ENCODE results near the gene CDH16. TPM values are rescaled to one million over a fixed set of nuclear protein-coding genes. Genes with fewer than 3 reads are reported as not detected.

The CDH16 gene
- polyA plus RNA-seq, 6 donors from 2014 or later, result not detected

DNA sequence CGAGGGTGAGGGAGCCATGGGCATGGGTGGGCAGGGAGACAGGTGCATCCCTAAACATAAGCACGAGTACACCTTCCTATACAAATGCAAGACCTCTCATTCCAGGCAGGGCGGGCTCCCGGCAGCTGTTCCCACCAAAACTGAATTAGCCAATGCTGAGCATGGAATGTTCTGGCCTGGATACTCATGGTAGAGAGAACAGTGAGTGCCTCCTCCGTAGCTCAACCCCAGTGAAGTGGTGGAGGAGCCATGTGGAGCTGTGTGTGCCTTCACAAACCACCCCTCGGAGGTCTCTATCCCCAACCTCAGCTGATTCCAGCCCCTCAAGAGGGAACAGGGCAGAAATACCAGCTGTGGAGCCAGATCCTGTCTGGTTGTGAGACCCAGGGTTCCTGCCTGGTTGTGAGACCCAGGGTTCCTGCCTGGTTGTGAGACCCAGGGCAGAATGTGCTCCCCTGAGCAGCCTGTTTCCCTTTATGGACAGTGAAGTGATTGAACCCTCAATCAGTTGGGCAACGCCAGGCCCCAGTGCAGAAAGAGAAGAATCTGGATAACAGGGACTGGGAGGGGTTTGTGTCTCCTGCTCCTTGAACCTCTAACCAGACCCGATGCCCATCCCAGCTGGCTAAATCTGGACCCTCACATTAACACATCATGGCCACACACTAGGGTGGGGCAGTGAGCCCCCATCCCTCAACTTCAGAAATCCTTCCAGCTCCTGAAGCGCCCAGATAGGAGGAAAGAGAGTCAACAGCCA is 2.4 kb upstream of the CDH16 start:
- Mint-ChIP-seq H3K27ac (no peak overlapping the region), H3K27me3 (peaks cover 27 to 64% (median 44%) of the 10 kb centered on the region in 3 donors), H3K4me1 (peaks cover 7 to 12% (median 8%) of the 10 kb centered on the region in 3 donors), H3K9me3 (no peaks in the 10 kb centered on the region), H3K4me3 (no peak overlapping the region), H3K36me3 (no peaks in the 10 kb centered on the region)
- DNase-seq (no peak), ATAC-seq (ENCODE audit: low read depth in 2 of 2) (no peak)

GRCh38 chr16:66920299-66920590 is 1.6 kb upstream of the CDH16 start:
- H3K27me3 Mint-ChIP-seq, result peaks cover 19 to 59% (median 36%) of the 10 kb centered on the region in 3 donors
- H3K27ac Mint-ChIP-seq, result peak overlapping the region in 1 of 6 donors; percentile 59
- H3K4me1 Mint-ChIP-seq, result peaks cover 0 to 6% (median under 1%) of the 10 kb centered on the region in 3 donors
- H3K36me3 Mint-ChIP-seq, result no peaks in the 10 kb centered on the region
- DNase-seq (no peak), ATAC-seq (ENCODE audit: low read depth in 2 of 2) (no peak)
- H3K4me3 Mint-ChIP-seq, result no peak overlapping the region
- H3K9me3 Mint-ChIP-seq, result no peaks in the 10 kb centered on the region

DNA sequence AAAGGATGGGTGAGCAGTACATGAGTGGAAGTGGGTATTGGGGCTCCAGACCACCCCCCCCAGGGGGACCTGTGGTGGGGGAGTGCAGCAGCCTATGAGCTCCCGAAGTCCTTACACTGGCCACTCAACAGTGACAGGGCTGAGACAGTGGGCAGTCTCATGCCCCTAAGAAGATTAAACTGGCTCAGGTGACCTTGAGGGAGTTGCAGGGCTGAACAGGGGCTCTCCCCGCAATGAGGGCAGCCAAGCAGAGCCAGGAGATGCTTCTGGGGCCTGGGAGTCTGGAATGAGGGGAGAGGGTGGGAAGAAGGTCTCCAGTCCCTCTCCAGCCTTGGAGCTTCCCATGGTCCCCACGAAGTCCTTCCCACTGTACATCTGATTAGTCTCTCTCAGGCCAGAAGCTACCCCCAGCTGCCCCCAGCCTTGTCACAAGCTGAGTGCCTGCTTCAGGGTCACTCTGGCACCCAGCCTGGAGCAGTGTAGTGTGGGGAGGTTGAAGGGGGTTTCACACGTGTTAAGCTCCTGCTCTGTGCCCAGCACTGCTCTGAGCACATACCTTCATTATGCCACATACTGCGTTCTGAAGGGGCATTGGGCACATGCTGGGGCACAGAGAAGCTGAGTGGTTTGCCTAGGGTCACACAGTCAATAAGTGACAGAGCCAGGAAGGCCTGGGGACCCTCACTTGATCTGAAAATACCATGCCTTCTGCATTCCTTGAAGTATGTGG is 1.0 kb upstream of the CDH16 start:
- DNase-seq (no peak), ATAC-seq (ENCODE audit: low read depth in 2 of 2) (no peak)
- no peaks in the 10 kb centered on the region for H3K9me3 Mint-ChIP-seq
- peak overlapping the region in 1 of 6 donors; percentile 59 for H3K27ac Mint-ChIP-seq
- peaks cover 0 to 6% (median 0%) of the 10 kb centered on the region in 3 donors for H3K4me1 Mint-ChIP-seq
- H3K36me3 Mint-ChIP-seq, result no peaks in the 10 kb centered on the region
- peaks cover 17 to 61% (median 38%) of the 10 kb centered on the region in 3 donors for H3K27me3 Mint-ChIP-seq
- H3K4me3 Mint-ChIP-seq, result no peak overlapping the region

GRCh38 chr16:66918355-66918754 is 330 bp downstream of the CDH16 start:
- Mint-ChIP-seq H3K4me1 (peaks cover 0 to 2% (median 0%) of the 10 kb centered on the region in 3 donors), H3K27ac (peak overlapping the region in 1 of 6 donors; percentile 78), H3K27me3 (peaks cover 5 to 59% (median 40%) of the 10 kb centered on the region in 3 donors), H3K9me3 (no peaks in the 10 kb centered on the region), H3K36me3 (no peaks in the 10 kb centered on the region), H3K4me3 (peak overlapping the region in 1 of 8 donors; percentile 35)
- ATAC-seq (ENCODE audit: low read depth in 2 of 2) (no peak), DNase-seq (no peak)

- Mint-ChIP-seq H3K36me3 (no peaks in the 10 kb centered on the region), H3K27ac (no peak overlapping the region), H3K4me3 (no peak overlapping the region), H3K9me3 (no peaks in the 10 kb centered on the region), H3K27me3 (peaks cover 4 to 55% (median 35%) of the 10 kb centered on the region in 3 donors), H3K4me1 (no peaks in the 10 kb centered on the region)
- ATAC-seq (ENCODE audit: low read depth in 2 of 2), result no peak
- no peak for DNase-seq
These were observed 944 bp downstream of the CDH16 start for GRCh38 chr16:66917741-66918140.

GRCh38 chr16:66916518-66916917 is 2.2 kb downstream of the CDH16 start:
- peaks cover 4 to 60% (median 33%) of the 10 kb centered on the region in 3 donors for H3K27me3 Mint-ChIP-seq
- ATAC-seq (ENCODE audit: low read depth in 2 of 2), result no peak

GRCh38 chr16:66915041-66915440 is 3.6 kb downstream of the CDH16 start:
- no peak overlapping the region for H3K27ac Mint-ChIP-seq
- no peaks in the 10 kb centered on the region for H3K4me1 Mint-ChIP-seq
- DNase-seq, result no peak

More at GRCh38 chr16:66916518-66916917, 2.2 kb downstream of the CDH16 start:
- H3K4me1 Mint-ChIP-seq, result no peaks in the 10 kb centered on the region
- H3K9me3 Mint-ChIP-seq, result no peaks in the 10 kb centered on the region
- H3K4me3 Mint-ChIP-seq, result no peak overlapping the region
- H3K27ac Mint-ChIP-seq, result no peak overlapping the region
- no peaks in the 10 kb centered on the region for H3K36me3 Mint-ChIP-seq
- DNase-seq, result no peak

GRCh38 chr16:66914541-66914940 is 4.1 kb downstream of the CDH16 start:
- Mint-ChIP-seq H3K27ac (no peak overlapping the region), H3K36me3 (no peaks in the 10 kb centered on the region), H3K27me3 (peaks cover 4 to 46% (median 25%) of the 10 kb centered on the region in 3 donors), H3K4me3 (no peak overlapping the region), H3K9me3 (no peaks in the 10 kb centered on the region), H3K4me1 (no peaks in the 10 kb centered on the region)
- DNase-seq (no peak), ATAC-seq (ENCODE audit: low read depth in 2 of 2) (no peak)

More at GRCh38 chr16:66915041-66915440, 3.6 kb downstream of the CDH16 start:
- H3K4me3 Mint-ChIP-seq, result peak overlapping the region in 1 of 8 donors; percentile 66
- H3K36me3 Mint-ChIP-seq, result no peaks in the 10 kb centered on the region
- no peak for ATAC-seq (ENCODE audit: low read depth in 2 of 2)
- H3K27me3 Mint-ChIP-seq, result peaks cover 4 to 51% (median 26%) of the 10 kb centered on the region in 3 donors
- H3K9me3 Mint-ChIP-seq, result no peaks in the 10 kb centered on the region

DNA sequence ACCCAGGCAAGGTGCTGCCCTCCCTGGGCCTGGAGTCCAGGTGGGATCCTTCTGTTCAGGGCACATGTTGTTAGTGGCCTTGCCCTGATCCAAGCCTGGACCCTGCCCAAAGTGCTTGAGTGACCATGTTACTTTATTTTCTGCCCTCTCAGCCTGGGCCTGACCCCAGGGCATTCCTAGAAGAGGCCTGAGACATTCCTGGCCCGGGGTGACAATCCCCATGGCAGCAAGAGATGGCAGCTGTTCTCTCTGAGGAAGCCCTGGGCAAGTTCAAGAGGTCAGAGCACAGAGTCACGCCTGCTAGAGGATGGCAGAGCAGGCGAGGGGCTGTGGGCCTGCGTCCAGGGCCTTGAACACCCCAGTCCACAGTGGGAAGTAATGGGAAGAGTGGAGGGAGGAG is 5.0 kb downstream of the CDH16 start:
- peaks cover 0 to 41% (median 20%) of the 10 kb centered on the region in 3 donors for H3K27me3 Mint-ChIP-seq
- DNase-seq, result no peak
- H3K9me3 Mint-ChIP-seq, result no peaks in the 10 kb centered on the region
- no peak overlapping the region for H3K27ac Mint-ChIP-seq
- no peaks in the 10 kb centered on the region for H3K36me3 Mint-ChIP-seq
- no peaks in the 10 kb centered on the region for H3K4me1 Mint-ChIP-seq
- ATAC-seq (ENCODE audit: low read depth in 2 of 2), result no peak
- peak overlapping the region in 1 of 8 donors; percentile 21 for H3K4me3 Mint-ChIP-seq

DNA sequence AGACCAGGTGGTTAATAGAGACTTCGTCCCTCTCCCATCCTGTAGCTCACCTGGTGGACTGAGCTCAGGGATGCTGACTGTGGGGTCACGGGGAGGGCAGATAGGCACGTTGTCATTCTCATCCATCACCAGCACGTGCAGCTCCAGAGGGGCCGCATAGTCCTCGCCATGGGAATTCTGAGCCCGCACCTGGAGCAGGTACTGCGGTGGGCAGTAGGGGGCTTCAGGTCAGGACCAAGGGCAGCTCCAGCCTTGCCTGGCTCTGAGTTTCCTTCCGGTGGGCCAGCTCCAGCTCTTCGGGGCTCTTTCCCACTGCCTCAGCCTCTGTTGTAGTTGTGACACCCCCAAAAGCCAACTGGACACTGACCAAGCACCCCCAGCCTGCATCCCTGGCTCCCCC is 5.6 kb downstream of the CDH16 start:
- Mint-ChIP-seq H3K27ac (no peak overlapping the region), H3K27me3 (peaks cover 0 to 46% (median 27%) of the 10 kb centered on the region in 3 donors), H3K36me3 (no peaks in the 10 kb centered on the region), H3K4me1 (no peaks in the 10 kb centered on the region), H3K4me3 (no peak overlapping the region), H3K9me3 (no peaks in the 10 kb centered on the region)
- no peak for DNase-seq
- no peak for ATAC-seq (ENCODE audit: low read depth in 2 of 2)

DNA sequence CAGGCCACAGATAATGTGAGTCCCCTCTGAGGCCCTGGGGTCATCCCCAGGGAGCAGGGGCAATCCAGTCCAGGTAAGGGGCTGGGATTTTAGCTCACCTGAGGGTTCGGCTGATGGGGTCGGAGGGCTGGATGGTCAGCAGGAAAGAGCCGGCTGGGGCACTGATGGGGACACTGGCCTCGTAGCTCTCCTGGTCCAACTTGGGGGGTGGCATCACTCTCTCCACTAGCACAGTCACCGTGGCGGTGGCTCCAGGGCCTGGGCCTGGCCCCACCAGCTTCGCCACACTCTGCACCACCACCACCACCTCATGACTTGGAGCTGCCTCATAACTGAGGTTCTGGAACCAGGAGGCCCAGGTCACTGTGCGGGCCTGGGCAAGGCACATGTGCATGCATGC is 6.9 kb downstream of the CDH16 start:
- DNase-seq (no peak), ATAC-seq (ENCODE audit: low read depth in 2 of 2) (no peak)
- peak overlapping the region in 1 of 6 donors; percentile 39 for H3K27ac Mint-ChIP-seq
- H3K36me3 Mint-ChIP-seq, result no peaks in the 10 kb centered on the region
- no peaks in the 10 kb centered on the region for H3K9me3 Mint-ChIP-seq
- no peak overlapping the region for H3K4me3 Mint-ChIP-seq
- no peaks in the 10 kb centered on the region for H3K4me1 Mint-ChIP-seq
- peaks cover 0 to 46% (median 28%) of the 10 kb centered on the region in 3 donors for H3K27me3 Mint-ChIP-seq

GRCh38 chr16:66911112-66911511 is 7.6 kb downstream of the CDH16 start:
- no peaks in the 10 kb centered on the region for H3K36me3 Mint-ChIP-seq
- peaks cover 0 to 39% (median 28%) of the 10 kb centered on the region in 3 donors for H3K27me3 Mint-ChIP-seq
- no peak overlapping the region for H3K4me3 Mint-ChIP-seq
- H3K4me1 Mint-ChIP-seq, result peaks cover 0 to 3% (median 0%) of the 10 kb centered on the region in 3 donors
- no peak for ATAC-seq (ENCODE audit: low read depth in 2 of 2)
- H3K27ac Mint-ChIP-seq, result no peak overlapping the region
- DNase-seq, result no peak
- peaks cover 0 to 1% (median 0%) of the 10 kb centered on the region in 7 donors for H3K9me3 Mint-ChIP-seq

DNA sequence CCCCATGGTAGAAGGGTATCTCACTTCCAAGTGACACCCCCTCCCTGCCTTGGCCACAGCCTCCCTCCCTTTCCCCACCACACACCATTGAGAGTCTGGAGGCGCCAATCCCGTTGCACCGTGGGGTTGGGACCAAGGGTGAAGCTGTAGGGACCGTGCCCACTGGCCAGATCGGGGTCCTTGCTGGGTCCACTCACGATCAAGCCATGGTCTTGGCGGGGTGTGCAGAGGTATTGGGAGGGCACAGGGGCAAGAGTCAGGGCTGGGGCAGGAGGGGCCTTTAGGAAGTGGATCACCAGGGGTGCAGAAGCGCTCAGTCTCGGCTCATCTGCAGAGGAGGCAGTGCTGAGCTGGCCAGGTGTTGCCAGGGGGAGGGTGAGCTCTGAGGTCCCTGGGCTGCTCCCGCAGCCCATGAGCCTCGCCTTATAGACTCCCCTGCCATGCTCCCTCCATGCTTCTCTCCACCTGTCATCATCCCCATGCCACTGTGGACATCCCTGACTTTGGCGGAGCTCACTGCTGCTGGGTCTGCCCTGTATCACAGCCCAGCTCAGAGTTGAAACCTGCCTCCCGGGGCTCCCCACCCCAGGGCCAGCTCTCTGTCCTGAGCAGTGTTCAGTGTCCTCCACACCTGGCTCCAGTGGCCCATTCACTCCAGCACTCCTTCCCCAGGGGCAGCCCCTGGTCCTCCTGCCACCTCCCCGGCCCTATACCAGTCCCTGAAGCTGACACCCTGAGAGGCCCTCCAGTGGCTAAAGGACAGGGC is 8.3 kb downstream of the CDH16 start:
- Mint-ChIP-seq H3K4me1 (peaks cover 0 to 6% (median 0%) of the 10 kb centered on the region in 3 donors), H3K27ac (no peak overlapping the region), H3K36me3 (no peaks in the 10 kb centered on the region), H3K27me3 (peaks cover 0 to 35% (median 28%) of the 10 kb centered on the region in 3 donors), H3K9me3 (peaks cover 0 to 1% (median 0%) of the 10 kb centered on the region in 7 donors), H3K4me3 (no peak overlapping the region)
- DNase-seq (no peak), ATAC-seq (ENCODE audit: low read depth in 2 of 2) (no peak)

Measured in naive B cell (primary cell).